ENCODE results near the gene RMDN2.
A peak's percentile ranks its signal among the peaks of the same experiment; 100 is the strongest.

Gene RMDN2, protein sequence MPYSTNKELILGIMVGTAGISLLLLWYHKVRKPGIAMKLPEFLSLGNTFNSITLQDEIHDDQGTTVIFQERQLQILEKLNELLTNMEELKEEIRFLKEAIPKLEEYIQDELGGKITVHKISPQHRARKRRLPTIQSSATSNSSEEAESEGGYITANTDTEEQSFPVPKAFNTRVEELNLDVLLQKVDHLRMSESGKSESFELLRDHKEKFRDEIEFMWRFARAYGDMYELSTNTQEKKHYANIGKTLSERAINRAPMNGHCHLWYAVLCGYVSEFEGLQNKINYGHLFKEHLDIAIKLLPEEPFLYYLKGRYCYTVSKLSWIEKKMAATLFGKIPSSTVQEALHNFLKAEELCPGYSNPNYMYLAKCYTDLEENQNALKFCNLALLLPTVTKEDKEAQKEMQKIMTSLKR

DNA sequence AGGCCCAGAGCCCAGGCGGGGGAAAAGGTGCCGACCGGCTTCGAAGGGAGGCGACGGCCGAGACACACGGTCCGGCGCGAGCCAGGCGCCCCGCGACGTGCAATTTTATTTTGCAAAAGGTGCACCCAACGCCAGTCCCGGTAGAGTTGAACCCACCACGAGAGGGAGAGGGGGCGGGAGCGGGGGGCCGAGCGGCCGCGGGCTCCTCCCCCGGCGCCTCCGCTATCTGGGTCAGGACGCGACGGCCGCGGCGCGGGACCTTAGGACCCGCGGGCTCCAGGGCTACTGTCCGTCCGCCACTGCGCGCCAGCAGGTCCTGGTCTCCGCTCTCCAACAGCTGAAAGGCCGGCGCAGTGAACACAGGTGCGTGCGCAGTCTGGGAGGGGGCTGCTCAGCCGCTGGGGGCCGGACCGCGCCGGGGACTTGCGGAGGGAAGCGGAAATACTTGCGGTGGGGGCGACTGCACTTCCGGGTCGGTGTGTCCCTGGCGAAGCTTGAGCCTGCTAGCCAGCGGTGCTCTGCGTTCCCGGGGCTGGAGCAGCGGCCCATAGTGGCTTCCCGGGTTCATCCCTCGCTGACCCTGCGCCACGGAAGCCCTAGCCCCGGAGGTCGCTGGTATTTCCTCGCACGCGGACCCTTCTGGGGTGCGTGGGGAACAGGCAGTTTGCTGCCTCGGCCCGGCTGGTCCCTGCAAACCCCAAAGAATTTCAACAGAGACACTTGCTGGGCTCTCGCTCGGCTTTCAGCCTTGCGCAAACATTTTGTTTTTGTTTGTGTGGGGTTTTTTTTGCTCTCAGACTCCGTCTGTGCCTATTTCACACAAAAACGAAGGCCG is at the start of gene RMDN2:
RMDN2 (plus strand) TSS at position 225 of the 835 bp plus-strand sequence. CDS start 3,991 bp downstream, outside the sequence.
- DNase-seq = peak; percentile 17

DNA sequence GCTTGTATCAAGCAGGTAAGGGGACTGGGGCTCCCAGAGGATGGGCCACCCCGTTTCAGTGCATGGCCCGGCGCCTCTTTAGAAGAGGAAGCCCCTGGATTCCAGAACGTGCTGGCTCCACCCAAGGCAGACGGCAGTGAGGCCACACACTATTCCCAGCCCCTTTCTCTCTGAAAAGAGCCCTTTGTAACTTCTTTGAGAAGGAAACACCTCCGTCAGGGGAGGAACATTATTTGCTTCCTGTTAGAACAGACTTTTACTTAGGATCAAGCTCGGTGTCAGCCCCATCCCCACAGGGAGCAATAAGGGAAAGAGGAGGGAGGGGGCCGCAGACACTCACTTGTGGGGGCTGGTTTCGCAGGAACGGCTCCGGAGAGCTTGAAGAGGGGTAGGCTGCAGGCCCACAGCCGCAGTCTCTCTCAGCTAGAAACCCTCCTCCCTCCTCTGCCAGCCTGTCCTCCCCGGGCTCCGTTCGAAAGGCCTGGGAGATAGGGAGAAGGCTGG is 49.6 kb upstream of the RMDN2 start:
- no peak for DNase-seq

DNA sequence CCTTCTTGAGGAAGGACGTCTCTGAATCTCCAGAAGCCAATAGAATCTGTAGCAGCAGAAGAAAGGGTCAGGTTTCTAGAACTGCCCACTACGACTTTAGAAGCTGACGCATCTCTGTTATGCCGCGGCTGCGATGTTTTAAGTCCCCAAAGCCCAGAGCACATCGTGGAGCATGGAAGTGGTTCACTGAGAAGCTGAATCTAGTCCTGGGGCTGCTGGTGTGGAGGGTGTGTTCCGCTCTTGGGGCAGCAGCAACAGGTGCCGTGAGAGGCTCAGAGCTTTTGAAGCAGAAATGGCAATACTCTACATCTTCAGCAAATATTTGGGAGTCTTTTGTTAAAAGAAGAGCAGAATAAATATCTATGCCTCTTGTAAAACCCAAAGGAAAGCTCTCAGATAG is 48.9 kb upstream of the RMDN2 start:
- no peak for DNase-seq

DNA sequence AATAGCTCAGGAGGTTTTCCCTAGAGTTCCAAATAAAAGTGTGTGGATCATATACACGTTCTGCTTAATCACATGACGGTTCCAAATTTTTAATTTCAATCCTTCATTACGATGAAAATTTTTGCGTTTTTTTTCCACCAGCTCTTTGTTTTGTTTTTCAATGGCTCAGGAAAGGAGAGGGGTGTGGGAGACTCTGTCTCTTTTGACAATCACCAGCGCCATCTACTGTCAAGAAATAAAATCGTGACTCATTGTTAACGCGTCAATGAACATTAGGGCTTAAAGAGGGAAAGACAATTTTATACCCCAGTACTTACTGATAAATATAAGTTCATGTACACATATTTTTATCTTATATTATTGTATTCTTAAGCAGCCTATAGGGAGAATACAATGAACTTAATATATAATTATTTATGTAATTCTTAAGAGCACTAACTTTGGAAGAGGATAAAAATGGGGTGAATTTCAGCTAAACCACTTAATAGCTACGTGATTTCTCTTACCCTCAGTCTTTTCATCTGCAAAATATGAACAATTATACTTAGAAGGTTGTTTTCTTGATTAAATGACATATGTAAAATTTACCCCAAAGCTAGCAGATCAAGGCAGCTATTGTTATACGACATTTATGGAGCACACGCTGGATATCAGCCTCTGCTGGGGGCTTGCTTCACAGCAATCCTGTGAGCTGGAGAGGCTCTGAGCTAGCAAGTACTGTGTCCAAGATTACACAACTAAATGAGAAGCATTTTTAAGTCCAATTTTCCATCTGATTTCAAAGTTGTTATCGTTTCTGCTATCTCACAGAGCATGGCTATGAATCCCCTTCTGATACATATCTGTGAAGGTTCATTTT is 47.4 kb upstream of the RMDN2 start:
- no peak for DNase-seq

DNA sequence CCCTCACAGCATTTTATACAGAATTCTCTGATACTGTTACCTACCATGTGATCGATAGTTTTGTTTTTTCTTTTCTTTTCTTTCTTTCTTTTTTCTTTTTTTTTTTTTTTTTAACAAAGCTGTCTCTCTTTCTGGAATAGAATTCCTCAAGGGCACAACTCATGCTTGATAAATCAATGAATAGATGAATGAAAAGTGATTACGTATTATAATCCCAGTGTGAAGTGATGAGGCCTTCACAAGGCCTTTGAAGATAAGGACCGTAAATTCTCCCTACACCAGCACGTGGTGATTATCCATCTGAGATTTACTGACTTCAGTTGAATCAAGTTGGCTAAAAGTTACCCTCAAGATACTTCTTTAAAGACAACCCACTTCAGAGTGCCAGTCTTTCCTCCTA is 46.6 kb upstream of the RMDN2 start:
- DNase-seq = no peak

DNA sequence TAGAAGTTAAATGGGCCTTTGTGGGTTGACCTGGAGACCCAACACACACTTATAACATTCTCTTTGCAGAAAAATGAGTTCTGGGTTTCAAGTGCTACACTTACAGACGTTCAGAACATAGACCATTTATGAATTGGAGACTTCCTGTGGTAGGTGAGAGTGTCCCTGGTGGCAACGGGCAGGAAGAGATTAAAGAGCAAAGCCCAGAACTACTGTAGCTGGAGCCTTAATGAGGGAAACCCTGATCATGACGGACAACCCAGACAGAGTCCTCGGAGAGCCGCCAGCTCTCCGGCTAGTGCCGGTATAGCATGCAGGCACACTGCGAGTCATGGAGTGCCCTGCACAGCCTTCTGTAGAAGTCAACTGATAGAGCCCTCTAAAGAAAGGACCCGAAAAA is 44.5 kb upstream of the RMDN2 start:
- no peak for DNase-seq

DNA sequence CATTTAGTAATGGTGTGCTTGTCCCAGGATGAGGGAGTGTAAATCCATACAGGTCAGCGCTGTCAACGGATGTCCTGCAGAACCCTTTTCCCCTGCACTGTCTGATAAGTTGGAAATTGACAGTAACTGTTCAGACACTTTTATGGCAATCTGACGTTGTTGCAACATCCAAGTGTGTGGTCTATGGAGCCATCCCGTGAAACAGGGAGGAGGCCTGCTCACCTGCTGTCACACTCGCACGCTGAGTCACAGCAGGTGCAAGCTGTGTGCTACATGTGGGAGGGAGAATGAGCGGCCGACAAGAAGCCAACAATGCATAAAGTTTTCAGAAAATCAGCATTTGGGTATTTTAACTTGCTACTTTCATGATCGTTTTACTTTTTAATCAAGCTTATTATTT is 43.7 kb upstream of the RMDN2 start:
- DNase-seq = no peak

DNA sequence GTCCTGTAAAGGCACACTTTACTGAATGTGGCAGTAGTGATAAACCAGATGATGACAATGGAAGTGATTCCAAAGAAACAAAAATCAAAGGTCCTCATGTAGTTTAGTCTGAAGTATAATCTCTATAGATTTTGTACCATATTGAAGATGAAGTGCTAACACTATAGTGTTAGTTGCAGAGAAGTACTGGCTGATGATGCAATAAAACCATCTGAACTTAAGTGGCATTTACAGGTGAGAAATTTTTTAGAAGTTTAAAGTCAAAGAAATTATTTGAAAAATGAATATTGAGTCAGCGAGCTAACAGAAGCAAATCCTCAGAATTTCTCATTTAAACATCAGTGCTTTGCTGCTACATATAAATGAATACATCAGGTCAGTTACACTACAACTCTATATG is 43.1 kb upstream of the RMDN2 start:
- no peak for DNase-seq

DNA sequence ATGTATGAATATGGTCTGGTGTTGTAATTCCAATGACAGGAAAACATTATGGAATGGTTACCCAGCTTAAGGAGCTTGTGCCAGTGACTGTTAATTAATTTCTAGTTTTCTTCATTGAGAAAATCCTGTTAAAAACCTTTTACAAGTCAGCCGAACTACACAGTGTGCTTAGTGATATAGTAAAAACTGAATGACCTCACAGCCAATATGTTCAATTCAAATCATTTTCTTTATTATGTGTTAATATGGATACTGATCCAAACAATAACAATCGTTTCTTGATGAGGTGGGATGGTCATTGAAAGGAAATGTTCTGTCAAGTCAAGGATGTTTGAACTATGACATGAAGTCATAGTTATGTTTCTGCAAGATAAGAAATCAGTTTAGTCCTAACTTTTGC is 41.6 kb upstream of the RMDN2 start:
- DNase-seq = no peak

DNA sequence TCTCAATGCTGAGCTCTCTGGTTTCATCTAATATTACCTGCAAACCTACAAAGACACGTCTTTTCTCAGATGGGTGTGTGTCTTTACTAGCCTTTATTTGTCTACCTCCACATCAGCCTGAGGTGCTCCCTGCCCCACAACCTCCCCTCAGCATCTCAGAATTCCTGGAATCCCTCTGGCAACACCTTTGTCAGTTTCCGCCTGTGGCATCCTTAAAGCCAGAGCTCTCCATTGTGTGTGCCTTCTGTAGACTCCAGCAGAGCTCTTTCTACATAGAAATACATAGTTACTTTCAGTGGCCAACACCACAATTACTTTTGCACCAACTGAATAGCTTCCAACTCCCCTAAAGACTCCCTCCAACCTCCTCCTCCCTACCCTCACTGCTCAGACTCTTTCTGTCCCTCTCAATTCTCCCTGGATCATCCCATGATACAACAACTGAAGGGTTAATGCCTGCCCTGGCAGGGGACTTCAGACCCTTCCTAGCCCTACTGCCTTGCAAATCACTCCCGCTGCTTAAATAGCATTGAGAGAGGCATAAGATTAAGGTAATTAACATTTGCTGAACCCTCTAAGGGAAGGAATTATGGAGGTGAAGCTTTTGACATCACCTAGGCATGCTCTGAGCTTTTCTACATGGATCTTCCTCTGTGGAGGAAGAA is 39.6 kb upstream of the RMDN2 start:
- DNase-seq = no peak

DNA sequence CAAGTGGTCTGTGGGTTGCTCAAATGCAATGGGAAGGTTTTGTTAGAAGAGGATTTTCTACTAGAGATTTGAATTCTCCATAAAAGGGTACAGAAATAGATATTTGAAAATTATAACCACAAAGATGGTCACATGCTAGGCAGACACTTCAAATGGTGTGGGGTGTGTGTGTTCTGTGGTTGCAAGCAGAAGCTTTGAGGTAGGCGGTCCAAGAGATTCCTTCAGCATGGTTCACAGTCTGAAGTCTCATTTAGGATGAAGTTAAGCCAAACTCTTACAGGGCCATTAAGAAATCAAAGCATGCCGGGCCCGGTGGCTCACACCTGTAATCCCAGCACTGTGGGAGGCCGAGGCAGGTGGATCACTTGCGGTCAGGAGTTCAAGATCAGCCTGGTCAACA is 38.3 kb upstream of the RMDN2 start:
- no peak for DNase-seq

DNA sequence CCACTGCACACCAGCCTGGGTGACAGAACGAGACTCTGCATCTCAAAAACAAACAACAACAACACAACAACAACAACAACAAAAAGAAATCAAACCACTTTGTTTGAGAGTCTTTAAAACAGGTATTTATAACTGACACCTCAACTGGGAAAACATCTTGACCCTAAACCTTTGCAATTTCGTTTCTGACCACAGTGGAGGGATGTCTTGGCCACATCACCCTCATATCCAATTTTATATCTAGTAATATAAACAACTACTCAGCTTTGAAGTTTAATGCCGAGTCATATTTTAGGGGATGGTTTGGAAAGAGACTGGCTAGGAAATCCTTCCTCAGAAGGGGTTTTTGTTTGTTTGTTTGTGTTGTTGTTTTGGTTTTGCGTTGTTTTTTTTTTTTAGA is 37.8 kb upstream of the RMDN2 start:
- DNase-seq = no peak

DNA sequence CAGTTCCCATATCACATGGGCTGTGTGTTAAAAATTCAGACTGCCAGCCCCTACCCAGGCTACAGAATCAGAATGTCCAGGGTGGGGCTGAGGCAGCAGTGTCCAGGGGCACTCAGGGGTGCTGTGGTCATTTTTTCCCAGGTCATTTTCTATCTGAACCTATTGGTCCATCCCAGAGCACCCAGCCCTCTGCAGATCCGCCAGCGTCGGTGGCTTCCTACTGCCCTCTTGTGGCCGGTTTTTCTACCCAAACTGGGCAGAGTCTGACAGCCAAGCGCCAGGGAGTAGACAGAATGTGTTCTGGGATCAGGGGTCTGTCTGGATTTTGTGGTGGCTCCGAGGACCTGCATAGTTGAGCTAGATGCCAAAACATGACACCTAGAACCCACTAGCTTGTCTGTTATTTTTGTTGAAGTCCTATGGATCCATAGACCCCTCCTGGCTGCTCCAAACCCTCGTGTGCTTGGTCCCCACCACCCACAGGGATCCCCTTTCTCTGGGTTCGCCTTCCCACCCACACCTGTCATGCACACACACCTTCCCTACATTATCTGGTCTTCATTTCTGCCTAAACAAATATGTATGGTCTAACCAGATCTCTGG is 34.1 kb upstream of the RMDN2 start:
- DNase-seq = no peak

DNA sequence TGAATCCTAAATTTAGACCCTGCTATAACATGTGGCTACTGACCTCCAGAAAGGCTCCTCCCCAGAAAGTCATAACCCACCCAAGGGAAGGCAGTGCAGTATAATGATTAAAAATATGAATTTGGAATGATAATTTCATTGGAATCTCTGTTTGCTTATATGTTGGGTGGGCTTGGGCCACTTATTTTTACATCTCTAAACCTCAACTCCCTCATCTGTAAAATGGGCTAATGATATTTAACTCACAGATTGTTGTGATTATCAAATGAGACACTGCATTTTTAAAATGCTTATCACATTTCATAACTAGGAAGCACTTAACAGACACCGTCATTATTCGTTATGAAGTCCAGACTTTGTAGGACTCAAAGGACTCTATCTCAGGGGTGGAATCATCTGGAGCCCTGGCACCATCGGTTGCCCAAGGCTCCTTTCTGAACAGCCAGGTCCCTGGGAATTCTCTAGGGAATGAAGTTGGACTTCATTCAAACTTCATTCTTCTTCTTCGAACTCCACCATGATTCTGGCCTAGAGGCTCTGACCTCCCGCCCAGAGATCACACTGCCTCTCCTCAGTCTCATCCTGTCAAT is 33.1 kb upstream of the RMDN2 start:
- DNase-seq = no peak

DNA sequence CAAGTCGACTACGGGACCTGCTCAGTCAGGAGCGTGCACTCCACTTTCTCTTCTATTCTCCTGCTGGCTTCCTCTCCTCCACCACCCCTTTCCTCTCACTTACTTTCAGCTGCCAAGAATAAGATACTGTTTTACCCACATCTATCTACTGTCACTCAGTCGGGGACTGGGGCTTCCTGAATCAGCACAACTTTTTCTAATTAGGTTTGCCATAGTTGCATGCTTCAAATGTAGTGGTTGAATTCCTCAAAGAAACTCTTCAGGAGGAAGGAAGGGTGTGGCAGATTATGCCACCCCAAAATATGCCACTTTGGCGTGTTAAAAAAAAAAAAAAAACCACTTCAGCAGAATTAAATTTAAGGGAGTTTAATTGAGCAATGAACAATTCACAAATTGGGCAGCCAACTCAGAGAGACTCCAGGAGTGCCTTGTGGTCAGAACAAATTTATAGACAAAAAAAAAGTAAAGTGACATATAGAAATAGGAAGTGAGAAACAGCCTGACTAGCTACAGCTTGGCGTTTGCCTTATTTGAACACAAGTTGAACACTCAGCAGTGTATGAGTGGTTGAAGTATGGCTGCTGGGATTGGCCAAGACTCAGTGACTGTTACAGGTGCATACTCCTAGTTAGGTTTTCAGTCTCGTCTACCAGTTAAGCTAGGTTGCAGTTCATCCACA is 32.5 kb upstream of the RMDN2 start:
- DNase-seq = peak; percentile 88

DNA sequence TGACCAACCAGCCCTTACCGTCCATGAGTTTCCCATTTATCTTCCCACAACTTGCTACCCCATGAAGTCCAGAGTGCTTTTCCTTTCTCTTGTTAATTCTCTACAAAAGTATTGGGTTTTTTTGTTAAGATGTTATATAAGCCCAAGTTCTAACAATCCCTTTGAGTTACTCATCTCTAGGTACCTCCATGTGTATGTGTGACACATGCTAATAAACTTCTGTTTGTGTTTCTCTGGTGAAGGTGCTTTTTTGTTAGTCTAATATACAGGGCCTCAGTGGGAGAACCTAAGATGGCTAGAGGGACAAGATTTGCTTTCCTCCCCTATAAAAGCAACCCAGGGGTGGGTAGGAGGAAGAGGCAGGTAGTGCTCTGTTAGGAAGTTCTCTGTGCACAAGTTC is 31.8 kb upstream of the RMDN2 start:
- DNase-seq = no peak

DNA sequence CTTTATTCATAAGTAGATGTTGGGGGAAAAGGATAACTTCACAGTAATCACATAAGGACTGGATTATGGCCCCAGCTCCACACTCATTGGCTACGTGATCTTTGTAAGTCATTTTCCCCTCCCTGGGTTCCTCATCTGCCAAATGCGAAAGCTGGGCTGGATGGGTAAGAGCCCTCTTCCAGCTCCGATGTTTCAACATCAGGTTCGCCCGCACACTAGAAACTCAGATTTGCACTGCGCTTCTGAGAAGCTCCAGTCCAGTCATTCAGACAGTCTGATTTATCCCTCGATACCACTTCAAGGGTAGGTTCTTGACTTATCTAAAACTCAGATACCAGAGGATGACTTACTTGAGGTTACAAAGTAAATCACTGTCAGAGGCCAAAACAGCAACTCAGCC is 31.0 kb upstream of the RMDN2 start:
- DNase-seq = no peak

DNA sequence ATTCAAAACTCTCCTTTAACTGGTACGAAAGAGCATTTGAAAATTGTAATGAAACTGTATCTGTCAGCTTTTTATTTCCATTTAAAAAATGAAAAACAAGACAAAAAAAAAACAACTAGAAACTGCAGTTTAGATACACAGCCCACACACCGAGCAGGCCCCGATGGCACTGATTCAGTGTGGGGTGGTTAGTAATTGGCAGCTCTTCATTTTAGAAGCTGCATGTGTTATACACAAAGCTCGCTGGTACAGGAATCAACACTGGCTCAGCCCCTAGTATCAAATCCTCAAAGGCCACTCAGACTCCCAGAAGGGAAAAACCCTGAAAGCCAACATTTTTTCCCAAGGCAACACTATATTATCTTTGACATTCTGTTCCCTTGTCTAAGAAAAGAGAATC is 30.5 kb upstream of the RMDN2 start:
- DNase-seq = no peak

DNA sequence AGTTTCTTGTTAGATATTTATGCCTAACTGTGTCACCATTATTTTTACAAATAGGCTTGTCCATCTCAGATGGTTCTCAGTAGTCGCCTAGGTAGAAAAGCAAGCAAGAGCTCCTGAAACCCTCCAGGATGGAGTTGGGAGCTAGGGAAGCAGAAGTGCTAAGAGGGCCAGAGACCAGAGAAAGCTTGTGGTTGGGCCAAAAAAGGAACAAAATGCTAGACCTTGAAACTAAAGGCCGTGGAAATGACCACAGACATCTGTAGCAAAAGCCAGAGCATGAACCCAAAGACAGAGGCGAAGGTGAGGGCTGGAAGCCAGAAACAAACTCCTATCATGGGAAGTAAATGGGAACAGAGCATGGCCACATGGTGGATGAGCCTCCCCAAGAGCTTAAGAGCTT is 29.9 kb upstream of the RMDN2 start:
- no peak for DNase-seq

DNA sequence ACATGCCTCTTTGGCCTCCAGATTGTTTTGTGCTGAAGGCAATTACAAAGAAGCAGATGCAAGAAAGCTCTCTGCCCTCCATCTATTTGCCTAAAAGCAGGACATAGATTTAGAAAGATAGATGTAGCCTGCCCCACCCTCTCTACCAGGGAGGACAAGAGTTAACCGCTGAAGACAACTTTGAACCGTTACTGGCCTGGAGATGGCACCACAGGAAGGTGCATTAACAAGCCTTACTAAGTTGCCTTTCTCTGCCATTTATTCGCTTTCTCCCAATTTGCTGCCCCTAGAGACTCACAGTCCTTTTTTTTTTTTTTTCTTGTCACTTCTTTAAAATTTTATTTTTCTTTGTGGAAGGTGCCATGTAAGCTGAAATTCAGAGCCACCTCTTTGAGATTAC is 28.8 kb upstream of the RMDN2 start:
- DNase-seq = no peak

DNA sequence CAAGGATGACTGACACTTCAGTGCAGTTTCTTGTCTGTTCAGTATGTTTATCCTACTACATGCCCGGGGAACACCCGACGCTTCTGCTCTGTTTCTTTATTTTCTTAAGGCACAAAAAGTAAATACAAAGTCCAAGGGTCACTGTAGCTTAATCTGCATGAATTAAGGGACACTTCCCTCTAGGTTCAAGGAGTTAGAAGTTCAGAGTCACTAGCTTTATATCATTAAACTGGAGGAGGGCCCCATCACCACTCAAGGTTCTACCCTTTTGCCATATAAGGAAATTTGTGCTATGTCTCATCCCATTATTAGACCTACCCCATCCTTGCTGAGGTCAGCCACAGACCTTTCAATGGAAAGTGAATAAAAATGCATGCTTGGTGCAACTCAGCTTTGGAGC is 27.6 kb upstream of the RMDN2 start:
- no peak for DNase-seq

Measured in SIG-M5 (cell line).